ENCODE results near the gene OSBPL3. TPM values are rescaled to one million over a fixed set of nuclear protein-coding genes. Genes with fewer than 3 reads are reported as not detected.

The OSBPL3 gene
- total RNA-seq, 1 experiment from 2014 or later, result 8.6 TPM

- no peak overlapping the region for H2BK5ac ChIP-seq (ENCODE audit: insufficient read length, low read length)
- H3K27ac ChIP-seq (ENCODE audit: insufficient read length, low read depth, low read length), result no peak overlapping the region
- peaks cover 38 to 50% of the 10 kb centered on the region in 2 experiments for H3K4me1 Mint-ChIP-seq
- H3T11ph ChIP-seq (ENCODE audit: low read length), result no peak overlapping the region
- H3K79me2 ChIP-seq (ENCODE audit: insufficient read depth, low read length), result no peaks in the 10 kb centered on the region; the same call in 1 of the 2 replicates
- H2BK120ac ChIP-seq (ENCODE audit: low read depth, low read length, poor library complexity, severe bottlenecking), result no peak overlapping the region
- H3K14ac ChIP-seq (ENCODE audit: insufficient read depth, low read length), result no peak overlapping the region
- no peak overlapping the region for H4K91ac ChIP-seq (ENCODE audit: insufficient read length, low read depth, low read length)
- no peak overlapping the region for H3K4ac ChIP-seq (ENCODE audit: low read depth, low read length)
- no peak overlapping the region for H3K18ac ChIP-seq (ENCODE audit: insufficient read length, low read depth, low read length)
- no peak overlapping the region for H4K8ac ChIP-seq (replicated peaks; ENCODE audit: insufficient read length, low read depth, low read length)
- no peak for TF ChIP-seq CTCF (conservative IDR thresholded peaks at IDR 0.05)
- H3K27me3 Mint-ChIP-seq (ENCODE audit: low read depth), result peaks cover 40% of the 10 kb centered on the region
- peak; percentile 44 for DNase-seq
- H3K9ac ChIP-seq (ENCODE audit: extremely low read depth, insufficient read length, low read length), result no peak overlapping the region
- H3K4me2 ChIP-seq (ENCODE audit: insufficient read depth, insufficient read length, low read length), result peak overlapping the region; percentile 93
- peak overlapping the region; percentile 84 to 91 for H3K4me3 Mint-ChIP-seq
- no peak overlapping the region for H2BK15ac ChIP-seq (ENCODE audit: low read depth, low read length)
- H3K9me3 ChIP-seq (ENCODE audit: control insufficient read depth, low read depth, low read length), result no peaks in the 10 kb centered on the region
- H3K27me3 ChIP-seq (ENCODE audit: insufficient read depth, low read length), result peaks cover 13% of the 10 kb centered on the region; the same call in 1 of the 2 replicates
- H4K5ac ChIP-seq (ENCODE audit: insufficient read length, low read depth, low read length), result no peak overlapping the region
- H3K36me3 Mint-ChIP-seq (ENCODE audit: insufficient read depth in 1 of 3, low read depth in 3 of 3), result peaks cover 3 to 10% (median 3%) of the 10 kb centered on the region in 3 experiments; a peak in 6 of 7 replicates
- no peak overlapping the region for H2BK20ac ChIP-seq (ENCODE audit: low read depth, low read length, poor library complexity, severe bottlenecking)
- no peak overlapping the region for H3K56ac ChIP-seq (ENCODE audit: insufficient read length, low read depth, low read length)
- H4K20me1 ChIP-seq (ENCODE audit: control insufficient read depth, insufficient read depth, insufficient read length), result no peaks in the 10 kb centered on the region
- WGBS (ENCODE audit: extremely low coverage, insufficient read length, low lambda C conversion rate), result no CpG with 5 or more reads among the region's 52 CpGs
- no peak overlapping the region for H2AFZ ChIP-seq (ENCODE audit: low read length)
- no peak overlapping the region for H2AK5ac ChIP-seq (ENCODE audit: insufficient read length, low read length)
- H3K23me2 ChIP-seq (ENCODE audit: insufficient read length, low read depth, low read length, poor library complexity, severe bottlenecking), result peaks cover 22% of the 10 kb centered on the region
- H3K9me3 Mint-ChIP-seq, result peaks cover 6 to 7% of the 10 kb centered on the region in 2 experiments
- no peak overlapping the region for H2BK12ac ChIP-seq (ENCODE audit: insufficient read length, low read depth, low read length)
- H3K23ac ChIP-seq (ENCODE audit: insufficient read length, low read depth, low read length), result no peak overlapping the region
- H3K4me1 ChIP-seq (ENCODE audit: insufficient read depth, low read length), result no peaks in the 10 kb centered on the region
- no peaks in the 10 kb centered on the region for H3K79me1 ChIP-seq (ENCODE audit: insufficient read depth, low read depth, low read length, poor library complexity, severe bottlenecking)
- H3K27ac Mint-ChIP-seq, result no peak overlapping the region
Measured at GRCh38 chr7:24981171-24981951, 1.4 kb upstream of the OSBPL3 start.

All from H9 (cell line).